Esophagus muscularis mucosa (tissue), 4 donors: ENCODE measurements around the gene IL17REL.

Source experiments
- EP300 ChIP-seq: sonication (generic); formaldehyde crosslinking; IDR thresholded peaks from one replicate; pipeline ENCODE4 v1.6.1; 2017; ENCODE audit warnings: antibody characterized with exemption
- POLR2A ChIP-seq: fragments of 450-650 bp; IDR thresholded peaks from one replicate; pipeline ENCODE4 v1.6.1; 2017; ENCODE audit warnings: antibody characterized with exemption, moderate library complexity, mild to moderate bottlenecking, low read depth
- POLR2AphosphoS5 ChIP-seq, 2 donors: sonication (generic); formaldehyde crosslinking; IDR thresholded peaks; one replicate each; pipeline ENCODE4 v1.6.1; 2017; ENCODE audit warnings: antibody characterized with exemption in 2 of 2
- TF ChIP-seq, protein P1 (sequence below), 3 experiments: fragments of 200-600 bp in 2 of 3; fragments of 450-650 bp in 1 of 3; sonication (generic) in 2 of 3; IDR thresholded peaks; one replicate each; pipeline ENCODE4 v1.5.1; 2017 to 2019; ENCODE audit warnings: antibody characterized with exemption in 3 of 3, mild to moderate bottlenecking in 2 of 3, moderate library complexity in 1 of 3

DNA sequence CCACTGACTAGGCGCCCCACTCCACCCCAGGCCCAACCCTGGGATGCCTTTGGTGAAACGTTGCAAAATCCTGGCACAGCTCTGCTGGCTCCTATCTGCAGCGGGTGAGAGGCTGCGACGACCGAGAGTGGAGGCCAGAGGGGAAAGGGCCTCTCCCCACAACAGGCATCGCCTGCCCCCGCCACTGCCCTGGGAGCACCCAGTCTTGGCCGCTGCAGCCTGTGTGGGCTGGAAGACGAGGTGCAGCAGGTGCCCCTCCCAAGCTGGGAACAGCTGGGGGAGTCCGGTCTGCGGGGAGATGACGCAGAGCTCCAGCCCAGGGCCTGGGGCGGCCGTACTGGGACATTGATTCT is 56.2 kb downstream of the IL17REL start:
- TF ChIP-seq, protein P1, sequence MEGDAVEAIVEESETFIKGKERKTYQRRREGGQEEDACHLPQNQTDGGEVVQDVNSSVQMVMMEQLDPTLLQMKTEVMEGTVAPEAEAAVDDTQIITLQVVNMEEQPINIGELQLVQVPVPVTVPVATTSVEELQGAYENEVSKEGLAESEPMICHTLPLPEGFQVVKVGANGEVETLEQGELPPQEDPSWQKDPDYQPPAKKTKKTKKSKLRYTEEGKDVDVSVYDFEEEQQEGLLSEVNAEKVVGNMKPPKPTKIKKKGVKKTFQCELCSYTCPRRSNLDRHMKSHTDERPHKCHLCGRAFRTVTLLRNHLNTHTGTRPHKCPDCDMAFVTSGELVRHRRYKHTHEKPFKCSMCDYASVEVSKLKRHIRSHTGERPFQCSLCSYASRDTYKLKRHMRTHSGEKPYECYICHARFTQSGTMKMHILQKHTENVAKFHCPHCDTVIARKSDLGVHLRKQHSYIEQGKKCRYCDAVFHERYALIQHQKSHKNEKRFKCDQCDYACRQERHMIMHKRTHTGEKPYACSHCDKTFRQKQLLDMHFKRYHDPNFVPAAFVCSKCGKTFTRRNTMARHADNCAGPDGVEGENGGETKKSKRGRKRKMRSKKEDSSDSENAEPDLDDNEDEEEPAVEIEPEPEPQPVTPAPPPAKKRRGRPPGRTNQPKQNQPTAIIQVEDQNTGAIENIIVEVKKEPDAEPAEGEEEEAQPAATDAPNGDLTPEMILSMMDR (IDR thresholded peaks at IDR 0.05): no peak
- no peak for TF ChIP-seq POLR2A
- TF ChIP-seq POLR2AphosphoS5 (IDR thresholded peaks at IDR 0.05): no peak
- TF ChIP-seq EP300: no peak
